HG02840 (cell line): ENCODE measurements around the gene PTPN11.
"Not testable (repeated sequence)": the region's sequence is repeated elsewhere in the genome, so short reads cannot be mapped to it uniquely, and the experiment has no call there.

Source experiments
- ATAC-seq: cut with Tn5 transposase; IDR thresholded peaks from one replicate; pipeline ENCODE4 v1.9.1; 2021; ENCODE audit warnings: mild to moderate bottlenecking, moderate library complexity, moderate number of reproducible peaks; ENCODE audit not compliant: unreplicated experiment, low FRiP score

PTPN11 gene

GRCh38 chr12:112446008-112446725 is 27.4 kb downstream of the PTPN11 start:
- no peak for ATAC-seq

GRCh38 chr12:112447106-112447505 is 28.4 kb downstream of the PTPN11 start:
- no peak for ATAC-seq

- not testable (repeated sequence) for ATAC-seq
Measured at GRCh38 chr12:112448165-112448564, 29.4 kb downstream of the PTPN11 start.

GRCh38 chr12:112450725-112451124 is 32.0 kb downstream of the PTPN11 start:
- no peak for ATAC-seq

- no peak for ATAC-seq
Measured at GRCh38 chr12:112456029-112456428, 37.3 kb downstream of the PTPN11 start.

GRCh38 chr12:112457142-112457541 is 38.4 kb downstream of the PTPN11 start:
- ATAC-seq = not testable (repeated sequence)

GRCh38 chr12:112458330-112458729 is 39.6 kb downstream of the PTPN11 start:
- no peak for ATAC-seq

- no peak for ATAC-seq
Measured at GRCh38 chr12:112458751-112459150, 40.0 kb downstream of the PTPN11 start.

GRCh38 chr12:112463478-112463877 is 44.7 kb downstream of the PTPN11 start:
- no peak for ATAC-seq

GRCh38 chr12:112464605-112465004 is 45.9 kb downstream of the PTPN11 start:
- ATAC-seq = no peak

- no peak for ATAC-seq
Measured at GRCh38 chr12:112466011-112466422, 47.3 kb downstream of the PTPN11 start.

GRCh38 chr12:112466835-112467234 is 48.1 kb downstream of the PTPN11 start:
- ATAC-seq = no peak

- no peak for ATAC-seq
Measured at GRCh38 chr12:112468046-112468445, 49.3 kb downstream of the PTPN11 start.

- no peak for ATAC-seq
Measured at GRCh38 chr12:112473056-112473455, 54.3 kb downstream of the PTPN11 start.

- ATAC-seq = no peak
Measured at GRCh38 chr12:112479413-112479812, 60.7 kb downstream of the PTPN11 start.

- no peak for ATAC-seq
Measured at GRCh38 chr12:112480931-112481330, 62.2 kb downstream of the PTPN11 start.

GRCh38 chr12:112482733-112483132 is 64.0 kb downstream of the PTPN11 start:
- ATAC-seq = no peak

GRCh38 chr12:112486361-112486760 is 67.6 kb downstream of the PTPN11 start:
- ATAC-seq = no peak

- no peak for ATAC-seq
Measured at GRCh38 chr12:112488257-112488876, 69.6 kb downstream of the PTPN11 start.

GRCh38 chr12:112489456-112489855 is 70.7 kb downstream of the PTPN11 start:
- ATAC-seq = no peak

- ATAC-seq = peak; percentile 80
Measured at GRCh38 chr12:112496496-112496895, 77.7 kb downstream of the PTPN11 start.

GRCh38 chr12:112498580-112498979 is 79.8 kb downstream of the PTPN11 start:
- no peak for ATAC-seq
